Measurements from ENCODE around the gene GDI1.

GDI1 gene

GRCh38 chrX:154439841-154440240 is 2.9 kb downstream of the GDI1 start:
- no peak for DNase-seq

GRCh38 chrX:154440623-154441357 is 3.8 kb downstream of the GDI1 start:
- no peak for DNase-seq

- DNase-seq, result no peak
Observed at GRCh38 chrX:154441564-154441963, 4.6 kb downstream of the GDI1 start.

GRCh38 chrX:154441984-154442707 is 5.2 kb downstream of the GDI1 start:
- no peak for DNase-seq

GRCh38 chrX:154443479-154443910 is 6.5 kb downstream of the GDI1 start:
- peak; percentile 28 for DNase-seq

- peak; percentile 57 for DNase-seq
Observed at GRCh38 chrX:154443992-154444754, 7.2 kb downstream of the GDI1 start, which contains the start of gene FAM50A. TSS of gene FAM50A (plus strand) at chrX:154444141. CDS start at chrX:154444236, 95 bp downstream.

GRCh38 chrX:154444755-154445246 is 7.8 kb downstream of the GDI1 start:
- DNase-seq, result no peak

- DNase-seq, result no peak
Observed at GRCh38 chrX:154445776-154446175, 8.8 kb downstream of the GDI1 start.

GRCh38 chrX:154446430-154446829 is 9.5 kb downstream of the GDI1 start:
- DNase-seq, result no peak

GRCh38 chrX:154448484-154448883 is 11.5 kb downstream of the GDI1 start:
- DNase-seq, result no peak

GRCh38 chrX:154449618-154450017 is 12.7 kb downstream of the GDI1 start:
- no peak for DNase-seq

- DNase-seq, result no peak
Observed at GRCh38 chrX:154450312-154450711, 13.4 kb downstream of the GDI1 start.

- DNase-seq, result no peak
Observed at GRCh38 chrX:154452823-154453222, 15.9 kb downstream of the GDI1 start.

GRCh38 chrX:154457491-154458115 is 20.6 kb downstream of the GDI1 start:
- DNase-seq, result peak; percentile 52

- peak; percentile 31 for DNase-seq
Observed at GRCh38 chrX:154458116-154458953, 21.4 kb downstream of the GDI1 start, which contains the start of gene PLXNA3. TSS of gene PLXNA3 (plus strand) at chrX:154458281. CDS start at chrX:154460184, 1,903 bp downstream.

- DNase-seq, result no peak
Observed at GRCh38 chrX:154458954-154459778, 22.2 kb downstream of the GDI1 start.

- peak; percentile 40 for DNase-seq
Observed at GRCh38 chrX:154459832-154460231, 22.9 kb downstream of the GDI1 start.

GRCh38 chrX:154460326-154460725 is 23.4 kb downstream of the GDI1 start:
- DNase-seq, result peak; percentile 20

GRCh38 chrX:154462396-154462795 is 25.4 kb downstream of the GDI1 start:
- DNase-seq, result no peak

GRCh38 chrX:154463611-154464220 is 26.8 kb downstream of the GDI1 start:
- DNase-seq, result no peak
